Measurements from ENCODE around the gene S100B.
A peak's percentile ranks its signal among the peaks of the same experiment; 100 is the strongest.

DNA sequence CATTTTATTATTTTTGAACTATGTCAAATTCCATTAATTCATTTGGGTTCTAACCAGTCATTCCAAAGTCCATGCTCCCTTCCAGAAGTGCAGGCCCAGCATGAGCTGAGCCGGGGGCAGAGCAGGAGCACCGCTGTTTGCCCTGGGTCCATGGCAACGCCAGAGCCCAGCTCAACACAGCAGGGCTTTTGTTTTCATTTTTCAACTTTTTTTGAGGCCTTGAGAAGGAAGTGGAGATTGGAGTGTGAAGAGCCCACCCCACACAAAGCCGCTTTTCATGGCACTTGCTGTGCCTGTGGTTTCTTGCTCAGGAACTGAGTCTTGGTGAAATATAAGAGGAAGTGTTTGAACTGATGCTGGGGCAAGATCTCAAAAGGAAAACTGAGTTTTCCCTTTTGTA lies 17.3 kb upstream of the S100B start:
- TF ChIP-seq, protein P1, sequence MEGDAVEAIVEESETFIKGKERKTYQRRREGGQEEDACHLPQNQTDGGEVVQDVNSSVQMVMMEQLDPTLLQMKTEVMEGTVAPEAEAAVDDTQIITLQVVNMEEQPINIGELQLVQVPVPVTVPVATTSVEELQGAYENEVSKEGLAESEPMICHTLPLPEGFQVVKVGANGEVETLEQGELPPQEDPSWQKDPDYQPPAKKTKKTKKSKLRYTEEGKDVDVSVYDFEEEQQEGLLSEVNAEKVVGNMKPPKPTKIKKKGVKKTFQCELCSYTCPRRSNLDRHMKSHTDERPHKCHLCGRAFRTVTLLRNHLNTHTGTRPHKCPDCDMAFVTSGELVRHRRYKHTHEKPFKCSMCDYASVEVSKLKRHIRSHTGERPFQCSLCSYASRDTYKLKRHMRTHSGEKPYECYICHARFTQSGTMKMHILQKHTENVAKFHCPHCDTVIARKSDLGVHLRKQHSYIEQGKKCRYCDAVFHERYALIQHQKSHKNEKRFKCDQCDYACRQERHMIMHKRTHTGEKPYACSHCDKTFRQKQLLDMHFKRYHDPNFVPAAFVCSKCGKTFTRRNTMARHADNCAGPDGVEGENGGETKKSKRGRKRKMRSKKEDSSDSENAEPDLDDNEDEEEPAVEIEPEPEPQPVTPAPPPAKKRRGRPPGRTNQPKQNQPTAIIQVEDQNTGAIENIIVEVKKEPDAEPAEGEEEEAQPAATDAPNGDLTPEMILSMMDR (IDR thresholded peaks at IDR 0.05) = no peak
- TF ChIP-seq POLR2A (IDR thresholded peaks at IDR 0.05) (no peak), EP300 (IDR thresholded peaks at IDR 0.05) (no peak), POLR2AphosphoS5 (IDR thresholded peaks at IDR 0.05) (peak in 1 of 2 donors; percentile 33)
